ENCODE measurements around the gene PCSK2. TPM values are rescaled to one million over a fixed set of nuclear protein-coding genes. Genes with fewer than 3 reads are reported as not detected.

The PCSK2 gene
- polyA plus RNA-seq, 1 donor from 2014 or later: 27.9 TPM

DNA sequence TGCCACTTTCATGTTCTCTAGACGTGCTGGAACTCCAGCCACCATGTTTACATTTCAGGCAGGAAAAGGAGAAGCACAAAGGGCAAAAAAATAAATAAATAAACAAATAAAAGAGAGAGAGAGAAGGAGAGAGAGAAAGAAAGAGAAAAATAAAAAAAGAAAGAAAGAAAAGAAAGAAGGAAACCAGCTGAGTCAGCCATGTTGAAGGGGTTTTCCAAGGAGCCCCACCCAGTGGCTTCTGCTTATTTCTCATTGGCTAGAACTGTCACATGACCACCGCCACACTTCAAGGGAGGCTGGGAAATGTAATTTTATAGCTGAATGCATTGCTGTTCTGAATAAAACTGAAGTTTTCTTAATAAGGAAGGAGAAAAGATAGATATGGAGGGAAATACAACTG lies 233.3 kb downstream of the PCSK2 start:
- Histone ChIP-seq H3K27ac (ENCODE audit: low read length) (no peak overlapping the region), H3K79me2 (replicated peaks; ENCODE audit: insufficient read depth, low read length) (no peaks in the 10 kb centered on the region), H3K4me3 (ENCODE audit: low read length) (no peak overlapping the region), H3K9me2 (ENCODE audit: insufficient read depth, low read length) (no peaks in the 10 kb centered on the region), H3F3A (ENCODE audit: insufficient read depth, low read length, poor library complexity, severe bottlenecking) (no peaks in the 10 kb centered on the region), H3K36me3 (ENCODE audit: insufficient read depth, low read length) (peaks cover under 1% of the 10 kb centered on the region), H3K27me3 (ENCODE audit: insufficient read depth, low read depth, low read length) (no peaks in the 10 kb centered on the region), H3K9me3 (ENCODE audit: low read length) (no peaks in the 10 kb centered on the region), H3K9ac (ENCODE audit: low read length) (no peak overlapping the region), H4K20me1 (ENCODE audit: insufficient read depth) (no peaks in the 10 kb centered on the region), H3K4me2 (ENCODE audit: low read length) (no peak overlapping the region), H2AFZ (ENCODE audit: low read depth, low read length) (no peak overlapping the region)
- TF ChIP-seq RAD21 (conservative IDR thresholded peaks at IDR 0.05) (no peak), TAF1 (IDR thresholded peaks at IDR 0.05; ENCODE audit: low read depth) (no peak), MXI1 (conservative IDR thresholded peaks at IDR 0.05; ENCODE audit: poor library complexity, severe bottlenecking) (no peak), POLR2AphosphoS5 (IDR thresholded peaks at IDR 0.05) (no peak), EZH2 (IDR thresholded peaks at IDR 0.05; ENCODE audit: borderline replicate concordance, insufficient read depth, low read length, poor library complexity, severe bottlenecking) (no peak), EP300 (conservative IDR thresholded peaks at IDR 0.05; ENCODE audit: poor library complexity, severe bottlenecking) (no peak), CTCF (IDR thresholded peaks at IDR 0.05; ENCODE audit: poor library complexity, severe bottlenecking) (no peak), SMC3 (conservative IDR thresholded peaks at IDR 0.05; ENCODE audit: poor library complexity) (no peak)
- TF ChIP-seq, protein P1, sequence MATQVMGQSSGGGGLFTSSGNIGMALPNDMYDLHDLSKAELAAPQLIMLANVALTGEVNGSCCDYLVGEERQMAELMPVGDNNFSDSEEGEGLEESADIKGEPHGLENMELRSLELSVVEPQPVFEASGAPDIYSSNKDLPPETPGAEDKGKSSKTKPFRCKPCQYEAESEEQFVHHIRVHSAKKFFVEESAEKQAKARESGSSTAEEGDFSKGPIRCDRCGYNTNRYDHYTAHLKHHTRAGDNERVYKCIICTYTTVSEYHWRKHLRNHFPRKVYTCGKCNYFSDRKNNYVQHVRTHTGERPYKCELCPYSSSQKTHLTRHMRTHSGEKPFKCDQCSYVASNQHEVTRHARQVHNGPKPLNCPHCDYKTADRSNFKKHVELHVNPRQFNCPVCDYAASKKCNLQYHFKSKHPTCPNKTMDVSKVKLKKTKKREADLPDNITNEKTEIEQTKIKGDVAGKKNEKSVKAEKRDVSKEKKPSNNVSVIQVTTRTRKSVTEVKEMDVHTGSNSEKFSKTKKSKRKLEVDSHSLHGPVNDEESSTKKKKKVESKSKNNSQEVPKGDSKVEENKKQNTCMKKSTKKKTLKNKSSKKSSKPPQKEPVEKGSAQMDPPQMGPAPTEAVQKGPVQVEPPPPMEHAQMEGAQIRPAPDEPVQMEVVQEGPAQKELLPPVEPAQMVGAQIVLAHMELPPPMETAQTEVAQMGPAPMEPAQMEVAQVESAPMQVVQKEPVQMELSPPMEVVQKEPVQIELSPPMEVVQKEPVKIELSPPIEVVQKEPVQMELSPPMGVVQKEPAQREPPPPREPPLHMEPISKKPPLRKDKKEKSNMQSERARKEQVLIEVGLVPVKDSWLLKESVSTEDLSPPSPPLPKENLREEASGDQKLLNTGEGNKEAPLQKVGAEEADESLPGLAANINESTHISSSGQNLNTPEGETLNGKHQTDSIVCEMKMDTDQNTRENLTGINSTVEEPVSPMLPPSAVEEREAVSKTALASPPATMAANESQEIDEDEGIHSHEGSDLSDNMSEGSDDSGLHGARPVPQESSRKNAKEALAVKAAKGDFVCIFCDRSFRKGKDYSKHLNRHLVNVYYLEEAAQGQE (IDR thresholded peaks at IDR 0.05; ENCODE audit: borderline replicate concordance): no peak

DNA sequence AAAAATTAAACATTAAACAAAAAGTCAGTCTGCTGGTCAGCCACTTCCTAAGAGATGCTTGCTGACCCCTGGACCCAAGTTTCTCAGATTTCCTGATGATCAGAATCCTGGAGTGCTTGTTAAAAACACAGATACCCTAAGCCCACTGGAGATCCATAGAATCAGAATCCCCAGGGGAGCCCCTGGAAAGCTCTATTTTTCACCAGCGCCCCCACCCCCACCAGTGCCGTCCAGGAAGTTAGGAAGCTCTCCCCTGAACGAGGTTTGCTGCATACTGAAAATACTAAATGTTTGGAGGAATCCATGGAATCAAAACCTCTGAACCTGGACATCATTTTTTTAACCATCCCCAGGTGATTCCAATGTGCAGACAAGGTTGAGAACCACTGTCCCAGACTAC lies 235.1 kb downstream of the PCSK2 start:
- Histone ChIP-seq H2AFZ (ENCODE audit: low read depth, low read length) (no peak overlapping the region), H3K79me2 (replicated peaks; ENCODE audit: insufficient read depth, low read length) (no peaks in the 10 kb centered on the region), H3K4me2 (ENCODE audit: low read length) (no peak overlapping the region), H3K27ac (ENCODE audit: low read length) (no peak overlapping the region), H4K20me1 (ENCODE audit: insufficient read depth) (no peaks in the 10 kb centered on the region), H3K36me3 (ENCODE audit: insufficient read depth, low read length) (peaks cover 13% of the 10 kb centered on the region), H3F3A (ENCODE audit: insufficient read depth, low read length, poor library complexity, severe bottlenecking) (no peaks in the 10 kb centered on the region), H3K9ac (ENCODE audit: low read length) (no peak overlapping the region), H3K9me2 (ENCODE audit: insufficient read depth, low read length) (no peaks in the 10 kb centered on the region), H3K9me3 (ENCODE audit: low read length) (no peaks in the 10 kb centered on the region), H3K27me3 (ENCODE audit: insufficient read depth, low read depth, low read length) (no peaks in the 10 kb centered on the region), H3K4me3 (ENCODE audit: low read length) (no peak overlapping the region)
- TF ChIP-seq POLR2AphosphoS5 (IDR thresholded peaks at IDR 0.05) (no peak), MXI1 (conservative IDR thresholded peaks at IDR 0.05; ENCODE audit: poor library complexity, severe bottlenecking) (no peak), EZH2 (IDR thresholded peaks at IDR 0.05; ENCODE audit: borderline replicate concordance, insufficient read depth, low read length, poor library complexity, severe bottlenecking) (no peak), CTCF (IDR thresholded peaks at IDR 0.05; ENCODE audit: poor library complexity, severe bottlenecking) (no peak), EP300 (conservative IDR thresholded peaks at IDR 0.05; ENCODE audit: poor library complexity, severe bottlenecking) (no peak), TAF1 (IDR thresholded peaks at IDR 0.05; ENCODE audit: low read depth) (no peak), RAD21 (conservative IDR thresholded peaks at IDR 0.05) (no peak), SMC3 (conservative IDR thresholded peaks at IDR 0.05; ENCODE audit: poor library complexity) (no peak)
- TF ChIP-seq, protein P1 (IDR thresholded peaks at IDR 0.05; ENCODE audit: borderline replicate concordance): no peak
